ENCODE measurements around the gene MACROD2.

MACROD2 gene

DNA sequence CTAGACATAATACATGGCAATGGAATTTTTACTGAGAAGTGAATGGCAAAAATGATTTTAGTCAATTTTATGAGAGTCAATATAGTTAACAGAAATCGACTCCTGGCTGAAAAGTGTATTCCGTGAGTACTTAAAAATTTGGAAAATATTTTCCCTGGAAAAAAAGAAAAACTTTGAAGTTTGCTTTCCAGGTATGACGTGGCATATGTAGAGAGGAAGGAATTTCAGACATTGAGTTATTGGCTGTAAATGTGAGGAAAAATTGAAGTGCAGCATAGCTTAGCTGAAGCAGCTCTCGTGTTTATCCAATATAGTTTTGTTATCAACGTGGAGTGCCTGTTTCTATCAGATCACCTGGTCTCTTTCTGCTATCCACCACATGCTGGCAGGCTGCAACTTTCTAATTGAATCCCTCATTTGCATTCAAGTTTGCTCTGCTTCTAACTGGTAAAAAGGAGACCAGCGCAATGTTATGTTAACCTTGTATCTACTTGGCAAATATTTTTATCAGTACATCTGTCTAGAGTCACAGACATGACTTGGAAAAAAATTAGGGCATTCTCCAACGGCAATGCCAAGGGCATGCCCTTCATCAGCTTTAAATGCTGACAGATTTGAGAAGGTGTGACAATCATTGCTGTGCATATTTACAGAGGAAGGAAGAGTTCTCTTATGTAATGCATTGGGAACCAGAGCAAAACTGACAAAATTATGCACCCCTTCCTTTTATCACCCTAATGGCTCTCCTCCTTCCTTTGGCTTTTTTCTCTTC, 1444.9 kb downstream of the MACROD2 start:
- TF ChIP-seq, protein P1, sequence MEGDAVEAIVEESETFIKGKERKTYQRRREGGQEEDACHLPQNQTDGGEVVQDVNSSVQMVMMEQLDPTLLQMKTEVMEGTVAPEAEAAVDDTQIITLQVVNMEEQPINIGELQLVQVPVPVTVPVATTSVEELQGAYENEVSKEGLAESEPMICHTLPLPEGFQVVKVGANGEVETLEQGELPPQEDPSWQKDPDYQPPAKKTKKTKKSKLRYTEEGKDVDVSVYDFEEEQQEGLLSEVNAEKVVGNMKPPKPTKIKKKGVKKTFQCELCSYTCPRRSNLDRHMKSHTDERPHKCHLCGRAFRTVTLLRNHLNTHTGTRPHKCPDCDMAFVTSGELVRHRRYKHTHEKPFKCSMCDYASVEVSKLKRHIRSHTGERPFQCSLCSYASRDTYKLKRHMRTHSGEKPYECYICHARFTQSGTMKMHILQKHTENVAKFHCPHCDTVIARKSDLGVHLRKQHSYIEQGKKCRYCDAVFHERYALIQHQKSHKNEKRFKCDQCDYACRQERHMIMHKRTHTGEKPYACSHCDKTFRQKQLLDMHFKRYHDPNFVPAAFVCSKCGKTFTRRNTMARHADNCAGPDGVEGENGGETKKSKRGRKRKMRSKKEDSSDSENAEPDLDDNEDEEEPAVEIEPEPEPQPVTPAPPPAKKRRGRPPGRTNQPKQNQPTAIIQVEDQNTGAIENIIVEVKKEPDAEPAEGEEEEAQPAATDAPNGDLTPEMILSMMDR (IDR thresholded peaks at IDR 0.05; ENCODE audit: insufficient read depth, low read depth, low read length, missing control alignments): no peak
- peak; percentile 40 for DNase-seq (ENCODE audit: low read depth)
- no peak overlapping the region for H3K4me3 ChIP-seq (ENCODE audit: low read depth, low read length)

DNA sequence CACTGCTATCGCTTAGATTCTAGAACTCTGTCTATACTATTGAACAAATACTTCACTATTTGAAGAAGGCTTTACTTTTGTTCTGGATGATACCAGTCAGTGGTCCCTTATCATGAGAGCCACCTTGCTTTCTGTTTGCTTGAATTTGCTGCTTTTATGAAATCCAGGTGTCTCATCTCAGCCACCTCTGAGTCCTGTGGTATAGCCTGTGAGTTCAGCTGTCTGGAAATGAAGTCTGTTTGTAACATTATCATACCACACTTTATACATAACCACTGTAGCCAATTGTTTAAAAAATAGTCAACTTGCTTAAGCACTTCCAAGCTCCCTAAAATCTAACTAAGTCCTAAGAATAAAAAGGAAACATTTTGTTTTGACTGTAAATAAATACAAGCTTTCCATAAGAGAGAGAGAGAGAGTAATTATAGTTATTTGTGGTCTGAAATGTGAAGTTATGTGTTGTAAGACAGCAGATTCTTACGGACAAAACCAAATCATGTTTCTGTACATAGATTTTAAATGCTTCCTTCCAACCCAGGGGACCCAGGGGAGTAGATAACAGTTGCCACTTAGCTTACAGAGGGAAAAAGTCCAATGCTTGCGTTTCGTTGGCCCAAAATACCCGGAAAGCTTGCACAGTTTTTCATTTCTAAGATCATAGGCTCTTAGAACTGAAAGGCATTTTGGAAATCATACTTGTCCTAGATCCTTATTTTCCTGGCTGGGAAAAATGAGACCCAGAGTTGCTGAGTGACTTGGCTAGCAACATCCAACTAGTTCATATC, 1449.9 kb downstream of the MACROD2 start:
- TF ChIP-seq, protein P1 (IDR thresholded peaks at IDR 0.05; ENCODE audit: insufficient read depth, low read depth, low read length, missing control alignments): no peak
- DNase-seq (ENCODE audit: low read depth): no peak

DNA sequence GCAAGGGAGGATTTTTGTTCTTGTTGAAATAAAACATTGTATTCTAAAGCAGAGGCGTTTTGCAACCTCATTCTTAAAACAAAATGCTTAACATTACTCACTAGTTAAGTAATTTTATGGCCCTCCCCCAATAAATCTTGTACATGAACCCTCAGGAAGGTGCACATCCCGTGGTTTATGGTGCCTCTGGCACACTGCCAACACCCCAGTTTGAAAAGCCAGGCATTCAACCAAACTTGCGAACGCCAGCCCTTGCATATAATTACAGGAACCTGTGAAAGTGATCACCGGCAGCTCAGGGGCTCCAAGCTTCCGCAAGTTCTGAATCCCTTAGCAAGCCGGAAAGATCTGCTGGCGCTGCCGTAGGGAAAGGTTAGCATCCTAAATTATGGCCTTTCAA, 1451.1 kb downstream of the MACROD2 start:
- TF ChIP-seq, protein P1 (IDR thresholded peaks at IDR 0.05; ENCODE audit: insufficient read depth, low read depth, low read length, missing control alignments): no peak
- H3K4me3 ChIP-seq (ENCODE audit: low read depth, low read length): no peak overlapping the region
- DNase-seq (ENCODE audit: low read depth): no peak

More for the DNA sequence above, 1449.9 kb downstream of the MACROD2 start:
- H3K4me3 ChIP-seq (ENCODE audit: low read depth, low read length): no peak overlapping the region

DNA sequence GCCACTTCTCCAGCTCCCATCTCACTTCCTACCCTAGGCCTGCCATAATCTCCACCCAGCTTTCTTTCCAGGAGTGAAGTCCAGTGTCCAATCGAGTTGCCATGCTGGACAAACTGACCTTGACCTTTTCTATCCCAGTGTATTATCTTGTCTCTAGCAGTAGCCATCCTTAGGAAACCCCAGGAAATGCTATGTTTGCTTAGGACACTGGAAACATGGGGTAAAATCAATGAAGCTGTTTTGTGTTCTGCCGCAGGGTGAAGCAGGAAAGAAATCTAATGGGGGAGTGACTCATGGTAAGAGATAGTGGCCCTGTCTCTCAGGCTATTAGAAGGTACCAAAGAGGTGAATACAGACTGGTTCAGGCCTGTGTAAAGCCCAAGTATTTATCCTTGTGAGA, 1452.2 kb downstream of the MACROD2 start:
- TF ChIP-seq, protein P1 (IDR thresholded peaks at IDR 0.05; ENCODE audit: insufficient read depth, low read depth, low read length, missing control alignments): no peak
- no peak overlapping the region for H3K4me3 ChIP-seq (ENCODE audit: low read depth, low read length)
- DNase-seq (ENCODE audit: low read depth): no peak

DNA sequence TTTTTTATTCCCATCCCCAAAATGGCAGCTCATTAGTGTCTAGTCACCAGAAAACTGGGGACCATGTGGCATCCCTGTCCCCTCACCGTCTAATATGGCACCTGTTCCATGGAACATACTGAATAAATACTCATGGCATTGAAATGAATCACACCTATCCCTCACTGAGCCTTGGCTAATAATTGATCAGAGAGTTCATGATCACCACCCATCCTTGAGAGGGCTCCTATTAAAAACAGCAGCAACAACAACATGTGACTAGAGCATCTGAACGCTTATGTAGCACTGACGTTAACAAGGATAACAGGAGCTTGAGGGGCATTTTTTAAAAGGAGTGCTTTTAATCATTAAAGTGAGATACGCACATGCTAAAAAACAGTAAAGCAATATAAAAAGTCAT, 1453.7 kb downstream of the MACROD2 start:
- no peak overlapping the region for H3K4me3 ChIP-seq (ENCODE audit: low read depth, low read length)
- TF ChIP-seq, protein P1 (IDR thresholded peaks at IDR 0.05; ENCODE audit: insufficient read depth, low read depth, low read length, missing control alignments): no peak
- no peak for DNase-seq (ENCODE audit: low read depth)

DNA sequence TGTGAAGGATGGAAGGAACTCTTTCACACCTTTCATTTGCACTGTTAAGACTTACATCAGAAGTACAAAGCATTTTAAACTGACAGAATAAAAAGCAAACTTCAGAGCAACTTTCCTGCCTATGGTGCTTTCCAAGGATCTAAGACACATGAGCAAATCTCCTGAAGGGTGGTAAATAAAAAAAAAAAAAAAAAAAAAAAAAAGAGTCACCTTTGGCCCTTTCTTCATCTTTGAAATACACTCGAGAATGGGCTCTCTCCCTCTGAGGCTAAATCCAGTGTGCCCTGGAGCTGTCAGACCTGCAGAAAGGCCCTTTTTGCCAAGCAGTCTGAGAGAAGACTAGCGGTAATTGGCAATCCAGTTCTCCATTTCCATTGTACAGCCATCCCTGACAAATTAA, 1455.9 kb downstream of the MACROD2 start:
- H3K4me3 ChIP-seq (ENCODE audit: low read depth, low read length): no peak overlapping the region
- no peak for DNase-seq (ENCODE audit: low read depth)
- TF ChIP-seq, protein P1 (IDR thresholded peaks at IDR 0.05; ENCODE audit: insufficient read depth, low read depth, low read length, missing control alignments): no peak
